HepG2 (cell line): ENCODE data around the gene ORC4. TPM values are rescaled to one million over a fixed set of nuclear protein-coding genes. Genes with fewer than 3 reads are reported as not detected.
A peak's percentile ranks its signal among the peaks of the same experiment; 100 is the strongest.

Source experiments
- ETV6 ChIP-seq: sonication (generic); formaldehyde crosslinking; conservative IDR thresholded peaks from 2 replicates; pipeline ENCODE4 v1.4.0; 2020; ENCODE audit warnings: missing genetic modification reagents
- FOXO1 ChIP-seq: sonication (generic); formaldehyde crosslinking; IDR thresholded peaks from 2 replicates; pipeline ENCODE4 v1.4.0; 2020; ENCODE audit warnings: missing genetic modification reagents
- NBN ChIP-seq: fragments of 450-650 bp; conservative IDR thresholded peaks from 2 replicates; pipeline ENCODE4 v1.6.1; 2017
- NFE2L1 ChIP-seq: sonication (generic); formaldehyde crosslinking; IDR thresholded peaks from 2 replicates; pipeline ENCODE4 v1.4.0; 2020; ENCODE audit warnings: missing genetic modification reagents, mild to moderate bottlenecking, borderline replicate concordance
- RXRA ChIP-seq: sonication (generic); formaldehyde crosslinking; IDR thresholded peaks from 2 replicates; pipeline ENCODE4 v1.5.1; 2020; ENCODE audit warnings: missing genetic modification reagents
- ZC3H4 ChIP-seq: sonication (generic); formaldehyde crosslinking; IDR thresholded peaks from 2 replicates; pipeline ENCODE4 v1.4.0; 2020; ENCODE audit warnings: missing genetic modification reagents, borderline replicate concordance
- polyA plus RNA-seq, 8 experiments: library from polyadenylated mRNA; depleted of rRNA in 3 of 8; stranded (reverse) in 7 of 8; unstranded in 1 of 8; fragments of >200 nt; fragmentation: Illumina TruSeq in 4 of 8; extraction: Trizol in 4 of 8; gene quantifications; 2 replicates each; pipeline versions ENCODE4 v1.2.1 to v1.2.3, GENCODE V29; 2011 to 2016; ENCODE audit warnings: low read depth in 4 of 8, missing spikeins in 1 of 8, mixed read lengths in 1 of 8; ENCODE audit not compliant: insufficient read depth in 1 of 8
- total RNA-seq, 5 experiments: library from RNA; depleted of rRNA; stranded (reverse); fragments of >200 nt; fragmentation: Illumina TruSeq; extraction: Trizol; gene quantifications; 2 replicates each; pipeline ENCODE4 v1.2.3, GENCODE V29; 2016; ENCODE audit warnings: low read depth in 1 of 5
- TF ChIP-seq, protein P1 (sequence below): sonication (generic); formaldehyde crosslinking; IDR thresholded peaks from 2 replicates; pipeline ENCODE4 v1.4.0; 2020; ENCODE audit warnings: mild to moderate bottlenecking, missing genetic modification reagents
- TF ChIP-seq, protein P2 (sequence below): sonication (generic); formaldehyde crosslinking; IDR thresholded peaks from 2 replicates; pipeline ENCODE4 v1.5.0; 2020; ENCODE audit warnings: mild to moderate bottlenecking, missing genetic modification reagents, moderate library complexity
- TF ChIP-seq, protein P3 (sequence below): sonication (generic); formaldehyde crosslinking; IDR thresholded peaks from 2 replicates; pipeline ENCODE4 v1.5.1; 2020; ENCODE audit warnings: missing genetic modification reagents, mild to moderate bottlenecking, borderline replicate concordance
- TF ChIP-seq, protein P4 (sequence below): sonication (generic); formaldehyde crosslinking; conservative IDR thresholded peaks from 2 replicates; pipeline ENCODE4 v1.8.0; 2022; ENCODE audit warnings: missing genetic modification reagents
- TF ChIP-seq, protein P5 (sequence below): sonication (generic); formaldehyde crosslinking; IDR thresholded peaks from 2 replicates; pipeline ENCODE4 v1.4.0; 2020; ENCODE audit warnings: missing genetic modification reagents

Gene ORC4
- total and polyA plus RNA-seq, 2 of the 13 experiments (the other 11 are each of a cell fraction or from before 2014, with no cell fraction given): 28.6 to 84.8 TPM

DNA sequence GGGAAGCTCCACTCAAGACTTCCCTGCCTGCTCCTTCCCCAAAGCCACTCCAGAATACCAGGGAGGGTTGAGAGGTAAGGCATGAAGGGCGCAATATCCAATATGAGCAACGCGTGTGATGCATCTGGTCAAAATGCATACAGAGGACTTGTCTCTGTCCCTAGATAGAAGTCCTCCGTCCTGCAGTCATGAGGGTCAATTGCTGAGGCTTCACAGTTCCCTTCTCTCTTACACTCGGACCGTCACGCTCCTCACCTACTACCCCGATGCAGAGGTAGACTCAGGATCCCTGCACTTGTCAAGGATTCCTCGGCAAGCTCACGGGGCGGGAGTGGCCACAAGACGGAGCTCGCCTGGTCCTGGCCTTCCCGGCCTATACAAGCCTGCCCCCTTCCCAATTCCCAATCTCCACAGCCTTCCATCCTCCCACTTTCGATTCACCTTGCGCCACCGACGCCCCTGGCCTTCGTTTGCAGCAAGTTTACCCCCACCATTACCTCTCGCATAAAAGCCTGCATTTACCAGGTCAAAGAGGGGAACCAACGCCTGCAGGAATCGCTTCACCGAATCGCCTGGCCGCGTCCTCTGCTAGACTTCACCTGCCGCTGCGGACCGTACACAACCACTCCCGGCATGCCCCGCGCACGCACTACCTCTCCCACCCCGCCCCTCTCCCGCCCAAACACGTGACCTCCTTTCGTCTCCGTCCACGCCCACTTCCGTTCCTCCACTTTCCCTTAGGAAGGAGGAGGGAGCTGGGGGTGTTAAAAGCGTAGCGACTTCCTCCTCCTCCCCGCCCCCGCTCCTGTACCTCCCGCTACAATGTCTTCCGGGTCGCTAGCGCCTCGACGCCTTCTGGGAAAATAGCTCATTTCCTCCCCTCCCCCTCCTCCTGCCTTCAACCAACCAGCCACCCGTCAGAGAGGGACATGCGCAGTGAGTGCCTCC is at the start of gene ORC4 (continued):
- TF ChIP-seq, protein P1, sequence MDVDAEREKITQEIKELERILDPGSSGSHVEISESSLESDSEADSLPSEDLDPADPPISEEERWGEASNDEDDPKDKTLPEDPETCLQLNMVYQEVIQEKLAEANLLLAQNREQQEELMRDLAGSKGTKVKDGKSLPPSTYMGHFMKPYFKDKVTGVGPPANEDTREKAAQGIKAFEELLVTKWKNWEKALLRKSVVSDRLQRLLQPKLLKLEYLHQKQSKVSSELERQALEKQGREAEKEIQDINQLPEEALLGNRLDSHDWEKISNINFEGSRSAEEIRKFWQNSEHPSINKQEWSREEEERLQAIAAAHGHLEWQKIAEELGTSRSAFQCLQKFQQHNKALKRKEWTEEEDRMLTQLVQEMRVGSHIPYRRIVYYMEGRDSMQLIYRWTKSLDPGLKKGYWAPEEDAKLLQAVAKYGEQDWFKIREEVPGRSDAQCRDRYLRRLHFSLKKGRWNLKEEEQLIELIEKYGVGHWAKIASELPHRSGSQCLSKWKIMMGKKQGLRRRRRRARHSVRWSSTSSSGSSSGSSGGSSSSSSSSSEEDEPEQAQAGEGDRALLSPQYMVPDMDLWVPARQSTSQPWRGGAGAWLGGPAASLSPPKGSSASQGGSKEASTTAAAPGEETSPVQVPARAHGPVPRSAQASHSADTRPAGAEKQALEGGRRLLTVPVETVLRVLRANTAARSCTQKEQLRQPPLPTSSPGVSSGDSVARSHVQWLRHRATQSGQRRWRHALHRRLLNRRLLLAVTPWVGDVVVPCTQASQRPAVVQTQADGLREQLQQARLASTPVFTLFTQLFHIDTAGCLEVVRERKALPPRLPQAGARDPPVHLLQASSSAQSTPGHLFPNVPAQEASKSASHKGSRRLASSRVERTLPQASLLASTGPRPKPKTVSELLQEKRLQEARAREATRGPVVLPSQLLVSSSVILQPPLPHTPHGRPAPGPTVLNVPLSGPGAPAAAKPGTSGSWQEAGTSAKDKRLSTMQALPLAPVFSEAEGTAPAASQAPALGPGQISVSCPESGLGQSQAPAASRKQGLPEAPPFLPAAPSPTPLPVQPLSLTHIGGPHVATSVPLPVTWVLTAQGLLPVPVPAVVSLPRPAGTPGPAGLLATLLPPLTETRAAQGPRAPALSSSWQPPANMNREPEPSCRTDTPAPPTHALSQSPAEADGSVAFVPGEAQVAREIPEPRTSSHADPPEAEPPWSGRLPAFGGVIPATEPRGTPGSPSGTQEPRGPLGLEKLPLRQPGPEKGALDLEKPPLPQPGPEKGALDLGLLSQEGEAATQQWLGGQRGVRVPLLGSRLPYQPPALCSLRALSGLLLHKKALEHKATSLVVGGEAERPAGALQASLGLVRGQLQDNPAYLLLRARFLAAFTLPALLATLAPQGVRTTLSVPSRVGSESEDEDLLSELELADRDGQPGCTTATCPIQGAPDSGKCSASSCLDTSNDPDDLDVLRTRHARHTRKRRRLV: peak; percentile 90
- TF ChIP-seq RXRA (CRISPR knock-in tag) (peak; percentile 65; the same call in 1 of the 2 replicates), FOXO1 (CRISPR knock-in tag) (peak; percentile 79), NFE2L1 (CRISPR knock-in tag) (no peak; the same call in 1 of the 2 replicates), ETV6 (CRISPR knock-in tag) (peak; percentile 33; the same call in 1 of the 2 replicates), ZC3H4 (no peak), NBN (no peak)
- TF ChIP-seq, protein P2, sequence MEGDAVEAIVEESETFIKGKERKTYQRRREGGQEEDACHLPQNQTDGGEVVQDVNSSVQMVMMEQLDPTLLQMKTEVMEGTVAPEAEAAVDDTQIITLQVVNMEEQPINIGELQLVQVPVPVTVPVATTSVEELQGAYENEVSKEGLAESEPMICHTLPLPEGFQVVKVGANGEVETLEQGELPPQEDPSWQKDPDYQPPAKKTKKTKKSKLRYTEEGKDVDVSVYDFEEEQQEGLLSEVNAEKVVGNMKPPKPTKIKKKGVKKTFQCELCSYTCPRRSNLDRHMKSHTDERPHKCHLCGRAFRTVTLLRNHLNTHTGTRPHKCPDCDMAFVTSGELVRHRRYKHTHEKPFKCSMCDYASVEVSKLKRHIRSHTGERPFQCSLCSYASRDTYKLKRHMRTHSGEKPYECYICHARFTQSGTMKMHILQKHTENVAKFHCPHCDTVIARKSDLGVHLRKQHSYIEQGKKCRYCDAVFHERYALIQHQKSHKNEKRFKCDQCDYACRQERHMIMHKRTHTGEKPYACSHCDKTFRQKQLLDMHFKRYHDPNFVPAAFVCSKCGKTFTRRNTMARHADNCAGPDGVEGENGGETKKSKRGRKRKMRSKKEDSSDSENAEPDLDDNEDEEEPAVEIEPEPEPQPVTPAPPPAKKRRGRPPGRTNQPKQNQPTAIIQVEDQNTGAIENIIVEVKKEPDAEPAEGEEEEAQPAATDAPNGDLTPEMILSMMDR (CRISPR knock-in tag): peak; percentile 89
- TF ChIP-seq, protein P3, sequence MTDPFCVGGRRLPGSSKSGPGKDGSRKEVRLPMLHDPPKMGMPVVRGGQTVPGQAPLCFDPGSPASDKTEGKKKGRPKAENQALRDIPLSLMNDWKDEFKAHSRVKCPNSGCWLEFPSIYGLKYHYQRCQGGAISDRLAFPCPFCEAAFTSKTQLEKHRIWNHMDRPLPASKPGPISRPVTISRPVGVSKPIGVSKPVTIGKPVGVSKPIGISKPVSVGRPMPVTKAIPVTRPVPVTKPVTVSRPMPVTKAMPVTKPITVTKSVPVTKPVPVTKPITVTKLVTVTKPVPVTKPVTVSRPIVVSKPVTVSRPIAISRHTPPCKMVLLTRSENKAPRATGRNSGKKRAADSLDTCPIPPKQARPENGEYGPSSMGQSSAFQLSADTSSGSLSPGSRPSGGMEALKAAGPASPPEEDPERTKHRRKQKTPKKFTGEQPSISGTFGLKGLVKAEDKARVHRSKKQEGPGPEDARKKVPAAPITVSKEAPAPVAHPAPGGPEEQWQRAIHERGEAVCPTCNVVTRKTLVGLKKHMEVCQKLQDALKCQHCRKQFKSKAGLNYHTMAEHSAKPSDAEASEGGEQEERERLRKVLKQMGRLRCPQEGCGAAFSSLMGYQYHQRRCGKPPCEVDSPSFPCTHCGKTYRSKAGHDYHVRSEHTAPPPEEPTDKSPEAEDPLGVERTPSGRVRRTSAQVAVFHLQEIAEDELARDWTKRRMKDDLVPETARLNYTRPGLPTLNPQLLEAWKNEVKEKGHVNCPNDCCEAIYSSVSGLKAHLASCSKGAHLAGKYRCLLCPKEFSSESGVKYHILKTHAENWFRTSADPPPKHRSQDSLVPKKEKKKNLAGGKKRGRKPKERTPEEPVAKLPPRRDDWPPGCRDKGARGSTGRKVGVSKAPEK (CRISPR knock-in tag): peak; percentile 43; the same call in 1 of the 2 replicates
- TF ChIP-seq, protein P4, sequence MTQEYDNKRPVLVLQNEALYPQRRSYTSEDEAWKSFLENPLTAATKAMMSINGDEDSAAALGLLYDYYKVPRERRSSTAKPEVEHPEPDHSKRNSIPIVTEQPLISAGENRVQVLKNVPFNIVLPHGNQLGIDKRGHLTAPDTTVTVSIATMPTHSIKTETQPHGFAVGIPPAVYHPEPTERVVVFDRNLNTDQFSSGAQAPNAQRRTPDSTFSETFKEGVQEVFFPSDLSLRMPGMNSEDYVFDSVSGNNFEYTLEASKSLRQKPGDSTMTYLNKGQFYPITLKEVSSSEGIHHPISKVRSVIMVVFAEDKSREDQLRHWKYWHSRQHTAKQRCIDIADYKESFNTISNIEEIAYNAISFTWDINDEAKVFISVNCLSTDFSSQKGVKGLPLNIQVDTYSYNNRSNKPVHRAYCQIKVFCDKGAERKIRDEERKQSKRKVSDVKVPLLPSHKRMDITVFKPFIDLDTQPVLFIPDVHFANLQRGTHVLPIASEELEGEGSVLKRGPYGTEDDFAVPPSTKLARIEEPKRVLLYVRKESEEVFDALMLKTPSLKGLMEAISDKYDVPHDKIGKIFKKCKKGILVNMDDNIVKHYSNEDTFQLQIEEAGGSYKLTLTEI (CRISPR knock-in tag): no peak
- TF ChIP-seq, protein P5, sequence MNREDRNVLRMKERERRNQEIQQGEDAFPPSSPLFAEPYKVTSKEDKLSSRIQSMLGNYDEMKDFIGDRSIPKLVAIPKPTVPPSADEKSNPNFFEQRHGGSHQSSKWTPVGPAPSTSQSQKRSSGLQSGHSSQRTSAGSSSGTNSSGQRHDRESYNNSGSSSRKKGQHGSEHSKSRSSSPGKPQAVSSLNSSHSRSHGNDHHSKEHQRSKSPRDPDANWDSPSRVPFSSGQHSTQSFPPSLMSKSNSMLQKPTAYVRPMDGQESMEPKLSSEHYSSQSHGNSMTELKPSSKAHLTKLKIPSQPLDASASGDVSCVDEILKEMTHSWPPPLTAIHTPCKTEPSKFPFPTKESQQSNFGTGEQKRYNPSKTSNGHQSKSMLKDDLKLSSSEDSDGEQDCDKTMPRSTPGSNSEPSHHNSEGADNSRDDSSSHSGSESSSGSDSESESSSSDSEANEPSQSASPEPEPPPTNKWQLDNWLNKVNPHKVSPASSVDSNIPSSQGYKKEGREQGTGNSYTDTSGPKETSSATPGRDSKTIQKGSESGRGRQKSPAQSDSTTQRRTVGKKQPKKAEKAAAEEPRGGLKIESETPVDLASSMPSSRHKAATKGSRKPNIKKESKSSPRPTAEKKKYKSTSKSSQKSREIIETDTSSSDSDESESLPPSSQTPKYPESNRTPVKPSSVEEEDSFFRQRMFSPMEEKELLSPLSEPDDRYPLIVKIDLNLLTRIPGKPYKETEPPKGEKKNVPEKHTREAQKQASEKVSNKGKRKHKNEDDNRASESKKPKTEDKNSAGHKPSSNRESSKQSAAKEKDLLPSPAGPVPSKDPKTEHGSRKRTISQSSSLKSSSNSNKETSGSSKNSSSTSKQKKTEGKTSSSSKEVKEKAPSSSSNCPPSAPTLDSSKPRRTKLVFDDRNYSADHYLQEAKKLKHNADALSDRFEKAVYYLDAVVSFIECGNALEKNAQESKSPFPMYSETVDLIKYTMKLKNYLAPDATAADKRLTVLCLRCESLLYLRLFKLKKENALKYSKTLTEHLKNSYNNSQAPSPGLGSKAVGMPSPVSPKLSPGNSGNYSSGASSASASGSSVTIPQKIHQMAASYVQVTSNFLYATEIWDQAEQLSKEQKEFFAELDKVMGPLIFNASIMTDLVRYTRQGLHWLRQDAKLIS: peak; percentile 44; the same call in 1 of the 2 replicates
